RCC 7860 (cell line): ENCODE results near the gene ILK.

ENCODE experiments used
- DNase-seq: peaks from one replicate; pipeline ENCODE4 v3.0.0-alpha.2; 2015; ENCODE audit warnings: low spot score
- FAIRE-seq: peaks from 2 replicates; lab custom pipeline; 2012; peaks lifted over from hg19 to GRCh38; lab: Jason Lieb, UNC

ILK gene

GRCh38 chr11:6619004-6619745 lies 15.6 kb downstream of the ILK start, which contains the start of gene TPP1:
TPP1 (minus strand) TSS chr11:6619422; CDS start chr11:6619400, 22 bp downstream.
- FAIRE-seq (peak; percentile 77), DNase-seq (peak; percentile 82)

- no peak for DNase-seq
- no peak for FAIRE-seq
These were observed 17.1 kb downstream of the ILK start for GRCh38 chr11:6620636-6621035.

- FAIRE-seq, result no peak
- DNase-seq, result no peak
These were observed 18.2 kb downstream of the ILK start for GRCh38 chr11:6621711-6622211.

- DNase-seq (no peak), FAIRE-seq (no peak)
These were observed 18.9 kb downstream of the ILK start for GRCh38 chr11:6622261-6623171.

- FAIRE-seq (no peak), DNase-seq (no peak)
These were observed 20.1 kb downstream of the ILK start for GRCh38 chr11:6623391-6624363.

- DNase-seq (no peak), FAIRE-seq (no peak)
These were observed 21.7 kb downstream of the ILK start for GRCh38 chr11:6625156-6625831.

- no peak for DNase-seq
These were observed 22.4 kb downstream of the ILK start for GRCh38 chr11:6625832-6626420.

GRCh38 chr11:6626971-6627761 lies 23.6 kb downstream of the ILK start:
- DNase-seq (no peak), FAIRE-seq (no peak)

More at GRCh38 chr11:6625832-6626420, 22.4 kb downstream of the ILK start:
- no peak for FAIRE-seq

- FAIRE-seq, result no peak
These were observed 24.2 kb downstream of the ILK start for GRCh38 chr11:6627762-6628241.

GRCh38 chr11:6628526-6628925 lies 25.0 kb downstream of the ILK start:
- DNase-seq, result no peak
- no peak for FAIRE-seq

More at GRCh38 chr11:6627762-6628241, 24.2 kb downstream of the ILK start:
- DNase-seq, result no peak

DNA sequence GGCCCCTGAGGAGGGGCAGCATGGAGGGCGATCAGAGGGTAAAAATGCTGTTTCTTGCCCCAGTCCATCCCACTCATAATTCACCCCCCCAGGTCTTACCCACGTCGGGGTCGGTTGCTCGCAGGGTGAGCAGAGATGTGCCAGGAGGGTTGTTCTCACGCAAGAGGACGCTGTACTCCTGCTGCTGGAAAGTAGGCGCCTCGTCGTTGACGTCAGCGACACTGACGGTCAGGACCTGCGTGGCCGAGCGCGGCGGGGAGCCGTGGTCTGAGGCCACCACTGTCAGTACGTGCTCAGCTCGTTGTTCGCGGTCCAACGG lies 26.0 kb downstream of the ILK start:
- FAIRE-seq, result no peak
- no peak for DNase-seq

GRCh38 chr11:6629892-6630631 lies 26.5 kb downstream of the ILK start:
- no peak for DNase-seq
- FAIRE-seq, result no peak

GRCh38 chr11:6630632-6631291 lies 27.2 kb downstream of the ILK start:
- DNase-seq, result no peak
- FAIRE-seq, result no peak

- DNase-seq, result no peak
- FAIRE-seq, result no peak
These were observed 27.9 kb downstream of the ILK start for GRCh38 chr11:6631361-6631890.

DNA sequence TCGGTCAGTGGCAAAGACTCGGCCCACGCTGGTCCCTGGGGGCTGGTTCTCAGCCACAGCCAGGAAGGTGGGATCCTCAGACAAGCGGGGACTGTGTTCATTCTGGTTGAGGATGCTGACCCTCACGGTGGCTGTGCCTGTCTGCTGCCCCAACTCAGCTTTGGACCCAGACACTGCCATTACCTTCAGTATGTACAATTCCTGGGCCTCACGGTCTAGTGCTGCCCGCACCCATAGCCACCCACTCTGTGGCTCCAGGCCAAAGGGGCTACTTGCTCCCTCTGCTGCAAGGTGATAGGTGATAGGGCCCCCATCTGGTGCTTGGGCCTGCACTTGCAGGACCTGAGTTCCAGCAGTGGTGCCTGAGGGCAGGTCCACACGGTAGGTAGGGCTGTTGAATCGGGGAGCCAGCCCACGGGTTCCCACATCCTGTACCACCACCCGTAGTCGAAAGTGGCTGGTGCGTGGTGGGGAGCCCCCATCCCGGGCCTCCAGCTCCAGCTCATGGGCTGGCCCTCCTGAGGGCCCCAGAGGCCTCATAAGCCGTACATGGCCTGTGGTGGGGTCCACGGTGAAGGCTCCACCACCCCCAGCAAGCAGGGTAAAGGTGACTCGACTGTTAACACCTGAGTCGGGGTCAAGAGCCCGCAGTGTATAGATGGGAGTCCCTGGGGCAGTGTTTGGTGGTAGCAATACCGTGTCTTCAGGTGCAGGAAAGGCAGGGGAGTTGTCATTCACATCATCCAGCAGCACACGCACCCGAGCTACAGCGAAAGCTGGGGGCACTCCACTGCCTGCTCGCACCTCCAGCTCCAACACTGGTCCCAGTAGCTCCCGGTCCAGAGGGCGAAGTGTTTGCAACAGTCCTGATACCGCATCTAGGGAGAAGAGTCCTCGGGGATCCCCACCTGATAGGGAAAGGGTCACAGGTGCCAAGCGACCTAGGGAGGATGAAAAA lies 28.8 kb downstream of the ILK start:
- DNase-seq (no peak), FAIRE-seq (no peak)
